A549 treated with dexamethasone at 1 μM for 4 hours (cell line): ENCODE measurements around the gene NUDT19. TPM values are rescaled to one million over a fixed set of nuclear protein-coding genes. Genes with fewer than 3 reads are reported as not detected.

ENCODE experiments used
- total RNA-seq: library from RNA; stranded (reverse); fragments of 200-300 nt; extraction: Qiagen RNA extraction; gene quantifications from 5 replicates; pipeline ENCODE4 v1.2.3, GENCODE V29; 2022

The NUDT19 gene
- total RNA-seq: 30.2 to 42.6 TPM (median 38.2 TPM) in 5 replicates

DNA sequence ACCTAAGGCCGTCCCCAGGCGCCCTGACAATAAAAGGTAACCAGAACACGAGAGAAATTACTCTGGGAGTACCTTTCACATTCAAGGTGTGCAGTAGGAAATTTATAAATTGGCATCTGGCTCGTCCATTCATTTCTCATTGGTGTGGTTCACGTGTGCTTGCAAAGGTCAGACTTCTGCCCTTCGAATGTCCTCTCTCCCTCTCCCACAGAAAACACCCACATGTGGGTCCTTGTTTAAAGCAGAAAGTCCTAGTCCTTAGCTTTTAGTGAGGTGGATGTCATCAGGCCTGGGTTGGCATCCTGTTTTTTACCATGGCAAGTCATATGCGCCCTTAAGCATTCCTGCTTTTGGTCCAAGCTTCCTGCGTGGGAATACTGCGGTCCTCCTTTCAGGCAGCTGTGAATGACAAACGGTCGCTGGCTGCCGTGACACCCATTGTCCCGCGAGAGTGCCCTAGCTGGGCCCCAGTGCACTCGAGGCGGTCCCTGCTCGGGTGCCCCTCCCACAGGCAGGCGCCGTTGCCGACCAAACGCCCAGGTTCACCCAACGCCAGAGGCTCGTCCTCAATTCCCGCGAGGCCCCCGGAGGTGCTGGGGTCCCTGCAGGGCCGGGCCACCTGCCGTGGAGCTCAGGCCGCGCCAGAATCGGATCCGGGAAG lies at the start of gene NUDT19:
NUDT19 (plus strand) TSS at position 531 of the 661 bp plus-strand sequence. CDS start 140 bp downstream, outside the sequence.

DNA sequence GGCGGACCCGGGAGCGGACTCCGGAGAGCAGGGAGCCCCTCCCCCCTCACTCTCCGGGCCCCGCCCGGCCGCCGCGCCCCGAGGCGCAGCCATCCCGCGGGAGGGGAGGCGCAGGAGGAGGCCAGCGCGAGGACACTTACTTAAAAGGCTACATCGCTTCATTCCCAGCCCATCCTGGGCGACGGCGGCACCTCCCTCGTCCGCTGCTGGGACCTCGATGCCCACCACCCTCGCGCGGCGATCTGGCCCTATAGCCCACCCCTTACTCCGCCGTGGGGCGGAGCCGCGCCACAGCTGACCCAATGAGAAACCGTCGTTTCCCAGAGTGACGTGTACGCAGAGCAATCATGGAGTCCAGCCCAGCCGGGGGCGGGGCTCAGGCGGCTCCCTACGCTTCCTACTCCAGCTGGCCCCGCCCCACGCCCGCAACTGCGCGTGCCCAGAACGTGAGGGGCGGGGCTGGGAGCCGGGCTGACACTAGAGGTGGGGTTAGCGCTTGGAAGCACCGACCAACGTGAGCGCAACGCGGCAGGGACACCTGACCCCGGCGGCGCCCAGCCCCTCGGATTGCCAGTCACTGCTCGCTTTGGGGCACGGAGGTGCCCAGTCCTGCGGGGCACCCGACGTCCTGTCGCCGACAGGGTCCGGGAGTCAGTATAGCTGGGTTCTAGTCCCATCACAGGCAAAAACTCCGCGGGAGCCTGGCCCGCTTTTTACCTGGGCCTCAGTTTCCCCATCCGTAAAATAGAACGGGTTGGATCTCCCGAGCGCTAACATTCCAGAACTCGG lies 16.5 kb upstream of the NUDT19 start, which contains the start of gene ANKRD27:
ANKRD27 (minus strand) TSS at position 250 of the 789 bp plus-strand sequence. CDS start 16,165 bp downstream, outside the sequence.

DNA sequence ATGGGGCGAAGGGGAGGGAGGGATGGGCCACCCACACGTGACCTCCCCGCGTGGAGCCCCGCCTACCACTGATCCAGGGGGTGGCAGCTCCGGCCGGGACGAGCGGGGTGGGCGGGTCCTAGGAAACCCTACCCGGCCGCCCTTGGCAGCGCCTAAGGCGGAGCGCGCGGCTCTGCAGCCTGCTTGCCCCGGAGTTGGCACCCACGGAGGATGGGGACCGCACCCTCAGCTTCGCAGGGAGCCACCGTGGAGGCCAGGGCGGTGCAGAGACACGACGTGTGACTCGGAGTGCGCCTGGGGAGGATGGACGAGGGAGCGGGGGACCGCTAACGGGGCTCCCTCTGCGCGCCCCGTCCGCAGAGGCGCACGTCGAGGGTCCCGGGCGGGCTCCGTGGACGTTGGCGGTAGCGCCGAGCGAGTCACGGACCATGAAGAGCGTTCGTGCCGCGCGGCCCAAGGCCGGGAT lies 15.9 kb upstream of the NUDT19 start, which contains the start of gene RGS9BP:
RGS9BP (plus strand) TSS at position 129 of the 466 bp plus-strand sequence. CDS start 416 bp downstream, outside the sequence.

GRCh38 chr19:32719611-32720059 lies 28.0 kb downstream of the NUDT19 start, which contains the start of gene TDRD12:
TSS of gene TDRD12 (plus strand) at chr19:32719767. CDS start at chr19:32720073, 306 bp downstream.

Other genes starting within 250 kb of the NUDT19 start
- 414 to 502 TPM (median 437 TPM) in 5 replicates for gene PDCD5, start 110.6 kb upstream of the NUDT19 start, total RNA-seq
- 35.6 to 47.5 TPM (median 42.0 TPM) in 5 replicates for gene ANKRD27, start 16.6 kb upstream of the NUDT19 start, total RNA-seq
- 0.32 to 0.41 TPM (median 0.35 TPM) in 5 replicates for gene RGS9BP, start 16.0 kb upstream of the NUDT19 start, total RNA-seq
- 0.09 to 0.59 TPM (median 0.16 TPM) in 5 replicates for gene TDRD12, start 27.9 kb downstream of the NUDT19 start, total RNA-seq
- gene SLC7A9, start 177.9 kb downstream of the NUDT19 start, total RNA-seq: 0.23 to 0.57 TPM (median 0.49 TPM) in 5 replicates